Endodermal cell (in vitro differentiated cells): Measurements from ENCODE around the gene FBXO41. TPM values are rescaled to one million over a fixed set of nuclear protein-coding genes. Genes with fewer than 3 reads are reported as not detected.

ENCODE experiments used
- DNase-seq: peaks from one replicate; pipeline ENCODE4 v3.0.0-alpha.2; 2017
- H3K27ac ChIP-seq: 2 replicates; pipeline ENCODE4 v1.5.1; 2013; ENCODE audit warnings: mild to moderate bottlenecking, low read depth, low read length, moderate library complexity
- H3K27me3 ChIP-seq: 2 replicates; pipeline ENCODE4 v1.6.1; 2013; ENCODE audit warnings: mild to moderate bottlenecking, low read length, moderate library complexity; ENCODE audit not compliant: insufficient read depth, control insufficient read depth, poor library complexity, severe bottlenecking
- H3K36me3 ChIP-seq: 2 replicates; pipeline ENCODE4 v1.7.0; 2013; ENCODE audit warnings: mild to moderate bottlenecking, low read length, moderate library complexity; ENCODE audit not compliant: control insufficient read depth, insufficient read depth
- H3K4me1 ChIP-seq: one replicate; pipeline ENCODE4 v1.7.0; 2013; ENCODE audit warnings: low read length; ENCODE audit not compliant: control insufficient read depth, insufficient read depth
- H3K4me3 ChIP-seq: 2 replicates; pipeline ENCODE4 v1.5.1; 2013; ENCODE audit warnings: mild to moderate bottlenecking, low read length, moderate library complexity
- H3K9ac ChIP-seq: 2 replicates; pipeline ENCODE4 v1.6.1; 2013; ENCODE audit warnings: mild to moderate bottlenecking, low read length, moderate library complexity; ENCODE audit not compliant: poor library complexity, severe bottlenecking; ENCODE audit errors: extremely low read depth
- H3K9me3 ChIP-seq: 2 replicates; pipeline ENCODE4 v1.6.1; 2013; ENCODE audit warnings: mild to moderate bottlenecking, low read length, moderate library complexity; ENCODE audit not compliant: control insufficient read depth
- H3K27ac Mint-ChIP-seq: 2 replicates; pipeline ENCODE4 v1.8.0; 2020; ENCODE audit warnings: mixed read lengths
- H3K27me3 Mint-ChIP-seq: 2 replicates; pipeline ENCODE4 v1.8.0; 2021; ENCODE audit warnings: mild to moderate bottlenecking, mixed read lengths; ENCODE audit not compliant: insufficient read depth
- H3K36me3 Mint-ChIP-seq: 2 replicates; pipeline ENCODE4 v1.8.0; 2020; ENCODE audit warnings: low read depth, mixed read lengths
- H3K4me1 Mint-ChIP-seq: 2 replicates; pipeline ENCODE4 v1.8.0; 2020; ENCODE audit warnings: mixed read lengths
- H3K4me3 Mint-ChIP-seq: 2 replicates; pipeline ENCODE4 v1.8.0; 2020; ENCODE audit warnings: mild to moderate bottlenecking, moderate library complexity, mixed read lengths
- H3K9me3 Mint-ChIP-seq: 2 replicates; pipeline ENCODE4 v1.8.0; 2020; ENCODE audit warnings: mild to moderate bottlenecking, mixed read lengths
- WGBS, 2 experiments: methylation state at CpG; one replicate each; pipeline versions ENCODE4 v1.1.5 to v1.1.7; 2013; ENCODE audit warnings: missing lambda C conversion rate in 2 of 2, mixed read lengths in 1 of 2; ENCODE audit not compliant: insufficient coverage in 1 of 2, insufficient read length in 1 of 2; 5-methylcytosine and 5-hydroxymethylcytosine counted together
- total RNA-seq, 2 donors: library from RNA; stranded (reverse); fragmentation: NEBNext Ultra II Directional in 1 of 2; extraction: Animal tissue kit (Norgen Biotek cat#: 25700) in 1 of 2; gene quantifications; 2 replicates in 1 of 2; 3 replicates in 1 of 2; pipeline ENCODE4 v1.2.1, GENCODE V29; 2021
- TF ChIP-seq, protein P1 (sequence below): fragments of 200-600 bp; sonication (generic); conservative IDR thresholded peaks from 2 replicates; pipeline ENCODE4 v1.5.0; 2021; ENCODE audit warnings: antibody characterized with exemption, mild to moderate bottlenecking

Gene FBXO41
- total RNA-seq, 2 donors from 2014 or later, result 9.0 to 11.2 TPM

- peaks cover 29% of the 10 kb centered on the region for H3K27me3 ChIP-seq
- H3K36me3 Mint-ChIP-seq, result no peaks in the 10 kb centered on the region
- no peak overlapping the region for H3K4me3 Mint-ChIP-seq
- H3K36me3 ChIP-seq, result no peaks in the 10 kb centered on the region
- H3K27ac ChIP-seq, result no peak overlapping the region
- DNase-seq, result no peak
- H3K4me1 Mint-ChIP-seq, result no peaks in the 10 kb centered on the region
- no peaks in the 10 kb centered on the region for H3K9me3 Mint-ChIP-seq
- H3K9me3 ChIP-seq, result no peaks in the 10 kb centered on the region
- no peak overlapping the region for H3K9ac ChIP-seq
- H3K4me3 ChIP-seq, result no peak overlapping the region
- TF ChIP-seq, protein P1, sequence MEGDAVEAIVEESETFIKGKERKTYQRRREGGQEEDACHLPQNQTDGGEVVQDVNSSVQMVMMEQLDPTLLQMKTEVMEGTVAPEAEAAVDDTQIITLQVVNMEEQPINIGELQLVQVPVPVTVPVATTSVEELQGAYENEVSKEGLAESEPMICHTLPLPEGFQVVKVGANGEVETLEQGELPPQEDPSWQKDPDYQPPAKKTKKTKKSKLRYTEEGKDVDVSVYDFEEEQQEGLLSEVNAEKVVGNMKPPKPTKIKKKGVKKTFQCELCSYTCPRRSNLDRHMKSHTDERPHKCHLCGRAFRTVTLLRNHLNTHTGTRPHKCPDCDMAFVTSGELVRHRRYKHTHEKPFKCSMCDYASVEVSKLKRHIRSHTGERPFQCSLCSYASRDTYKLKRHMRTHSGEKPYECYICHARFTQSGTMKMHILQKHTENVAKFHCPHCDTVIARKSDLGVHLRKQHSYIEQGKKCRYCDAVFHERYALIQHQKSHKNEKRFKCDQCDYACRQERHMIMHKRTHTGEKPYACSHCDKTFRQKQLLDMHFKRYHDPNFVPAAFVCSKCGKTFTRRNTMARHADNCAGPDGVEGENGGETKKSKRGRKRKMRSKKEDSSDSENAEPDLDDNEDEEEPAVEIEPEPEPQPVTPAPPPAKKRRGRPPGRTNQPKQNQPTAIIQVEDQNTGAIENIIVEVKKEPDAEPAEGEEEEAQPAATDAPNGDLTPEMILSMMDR, result no peak
- WGBS, 2 experiments, result 93 to 96% methylated on average over 2 of the region's 2 CpGs
- H3K4me1 ChIP-seq, result no peaks in the 10 kb centered on the region
- H3K27me3 Mint-ChIP-seq, result peaks cover 33% of the 10 kb centered on the region
- no peak overlapping the region for H3K27ac Mint-ChIP-seq
Observed at GRCh38 chr2:73314441-73314840, 30.2 kb upstream of the FBXO41 start.

- no peaks in the 10 kb centered on the region for H3K4me1 Mint-ChIP-seq
- Histone ChIP-seq H3K4me3 (no peak overlapping the region), H3K27me3 (peaks cover 44% of the 10 kb centered on the region), H3K27ac (no peak overlapping the region), H3K9me3 (no peaks in the 10 kb centered on the region), H3K36me3 (no peaks in the 10 kb centered on the region), H3K9ac (no peak overlapping the region), H3K4me1 (no peaks in the 10 kb centered on the region)
- no peak overlapping the region for H3K27ac Mint-ChIP-seq
- DNase-seq, result no peak
- 88 to 89% methylated on average over 5 to 9 of the region's 9 CpGs for whole genome bisulfite sequencing, 2 experiments
- peaks cover 29% of the 10 kb centered on the region for H3K27me3 Mint-ChIP-seq
- no peaks in the 10 kb centered on the region for H3K36me3 Mint-ChIP-seq
- TF ChIP-seq, protein P1, result no peak
- H3K9me3 Mint-ChIP-seq, result no peaks in the 10 kb centered on the region
- H3K4me3 Mint-ChIP-seq, result no peak overlapping the region
Observed at GRCh38 chr2:73307720-73308119, 23.4 kb upstream of the FBXO41 start.

DNA sequence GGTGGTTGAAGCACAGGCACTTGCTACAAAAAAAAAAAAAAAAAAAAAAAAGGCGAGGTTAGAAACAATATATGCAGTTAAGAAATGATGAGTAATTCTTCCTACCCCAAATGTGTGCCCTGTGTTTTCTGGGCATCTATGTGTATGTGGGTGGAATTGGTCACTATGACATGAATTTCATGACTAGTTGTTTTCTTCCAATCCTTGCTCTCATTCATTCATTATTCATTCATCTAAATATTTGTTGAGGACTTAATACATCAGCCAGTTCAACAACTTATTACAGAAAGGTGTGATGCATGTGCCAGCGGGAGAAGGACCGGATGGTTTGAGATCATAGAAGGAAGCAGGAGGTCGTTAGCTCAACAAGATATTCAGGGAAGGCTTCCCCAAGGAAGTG lies 17.4 kb upstream of the FBXO41 start:
- Histone ChIP-seq H3K27ac (no peak overlapping the region), H3K9ac (no peak overlapping the region), H3K4me3 (no peak overlapping the region), H3K36me3 (no peaks in the 10 kb centered on the region), H3K27me3 (peaks cover 71% of the 10 kb centered on the region), H3K4me1 (no peaks in the 10 kb centered on the region), H3K9me3 (no peaks in the 10 kb centered on the region)
- H3K4me3 Mint-ChIP-seq, result no peak overlapping the region
- H3K9me3 Mint-ChIP-seq, result no peaks in the 10 kb centered on the region
- 38 to 87% methylated on average over 1 to 3 of the region's 4 CpGs for WGBS, 2 experiments
- DNase-seq, result no peak
- H3K27me3 Mint-ChIP-seq, result peaks cover 51% of the 10 kb centered on the region
- no peaks in the 10 kb centered on the region for H3K36me3 Mint-ChIP-seq
- H3K4me1 Mint-ChIP-seq, result no peaks in the 10 kb centered on the region
- H3K27ac Mint-ChIP-seq, result no peak overlapping the region
- TF ChIP-seq, protein P1, result no peak
